ENCODE results near the gene SMIM15. TPM values are rescaled to one million over a fixed set of nuclear protein-coding genes. Genes with fewer than 3 reads are reported as not detected.

SMIM15 gene
- total and polyA plus RNA-seq, 9 donors = 17.6 to 59.3 (median 42.2) TPM

DNA sequence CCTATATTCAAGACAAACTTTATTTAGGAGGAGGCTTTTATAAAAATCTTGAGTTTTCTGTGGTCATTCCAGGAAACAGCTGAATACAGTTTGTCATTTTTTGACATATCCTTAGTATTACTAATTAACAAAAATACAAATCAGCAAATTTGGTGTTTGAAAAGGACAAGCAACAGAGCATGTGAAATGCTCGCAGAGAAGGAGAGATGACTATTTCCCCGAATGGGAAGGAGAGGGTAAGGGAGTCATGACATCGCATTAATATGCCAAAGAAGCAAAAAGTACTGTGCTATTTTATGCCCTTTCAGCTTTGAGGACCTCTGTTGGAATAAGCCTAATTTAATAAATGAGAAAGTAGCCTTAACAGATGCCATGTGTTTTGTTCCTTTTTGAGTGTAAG, 1.8 kb downstream of the SMIM15 start:
- Histone ChIP-seq H3K36me3 (no peaks in the 10 kb centered on the region), H3K27me3 (no peaks in the 10 kb centered on the region), H3K4me3 (no peak overlapping the region), H3K4me1 (ENCODE audit: insufficient read depth) (peaks cover 3% of the 10 kb centered on the region), H3K9me3 (no peaks in the 10 kb centered on the region), H3K27ac (no peak overlapping the region)
- DNase-seq = no peak
- TF ChIP-seq, protein P1, sequence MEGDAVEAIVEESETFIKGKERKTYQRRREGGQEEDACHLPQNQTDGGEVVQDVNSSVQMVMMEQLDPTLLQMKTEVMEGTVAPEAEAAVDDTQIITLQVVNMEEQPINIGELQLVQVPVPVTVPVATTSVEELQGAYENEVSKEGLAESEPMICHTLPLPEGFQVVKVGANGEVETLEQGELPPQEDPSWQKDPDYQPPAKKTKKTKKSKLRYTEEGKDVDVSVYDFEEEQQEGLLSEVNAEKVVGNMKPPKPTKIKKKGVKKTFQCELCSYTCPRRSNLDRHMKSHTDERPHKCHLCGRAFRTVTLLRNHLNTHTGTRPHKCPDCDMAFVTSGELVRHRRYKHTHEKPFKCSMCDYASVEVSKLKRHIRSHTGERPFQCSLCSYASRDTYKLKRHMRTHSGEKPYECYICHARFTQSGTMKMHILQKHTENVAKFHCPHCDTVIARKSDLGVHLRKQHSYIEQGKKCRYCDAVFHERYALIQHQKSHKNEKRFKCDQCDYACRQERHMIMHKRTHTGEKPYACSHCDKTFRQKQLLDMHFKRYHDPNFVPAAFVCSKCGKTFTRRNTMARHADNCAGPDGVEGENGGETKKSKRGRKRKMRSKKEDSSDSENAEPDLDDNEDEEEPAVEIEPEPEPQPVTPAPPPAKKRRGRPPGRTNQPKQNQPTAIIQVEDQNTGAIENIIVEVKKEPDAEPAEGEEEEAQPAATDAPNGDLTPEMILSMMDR (IDR thresholded peaks at IDR 0.05) = no peak
- TF ChIP-seq EP300 (IDR thresholded peaks at IDR 0.05) (no peak), POLR2A (IDR thresholded peaks at IDR 0.05) (no peak)
- 88 to 92% (median 91%) methylated on average over 3 of the region's 3 CpGs for WGBS, 3 donors
- intact Hi-C loops (cut with DNase I) = loop anchor here in 1 of 4 donors (5.0 kb wide), 1 partner anchor 172 kb away; the partner anchor contains the start of gene ZSWIM6

GRCh38 chr5:61159836-61160235, 2.4 kb downstream of the SMIM15 start:
- no peak for TF ChIP-seq POLR2A (IDR thresholded peaks at IDR 0.05)
- no peak for TF ChIP-seq EP300 (IDR thresholded peaks at IDR 0.05)
- TF ChIP-seq, protein P1 (IDR thresholded peaks at IDR 0.05) = no peak
- no peaks in the 10 kb centered on the region for H3K9me3 ChIP-seq
- H3K4me3 ChIP-seq = no peak overlapping the region
- H3K27me3 ChIP-seq = no peaks in the 10 kb centered on the region
- H3K27ac ChIP-seq = no peak overlapping the region
- peaks cover 3% of the 10 kb centered on the region for H3K4me1 ChIP-seq (ENCODE audit: insufficient read depth)
- 62 to 69% (median 65%) methylated on average over 4 of the region's 4 CpGs for WGBS, 3 donors
- no peak for DNase-seq
- H3K36me3 ChIP-seq = no peaks in the 10 kb centered on the region
- intact Hi-C loops (cut with DNase I) = loop anchor here in 1 of 4 donors (5.0 kb wide), 1 partner anchor 172 kb away; the partner anchor contains the start of gene ZSWIM6

- no peak for DNase-seq
- 72 to 79% (median 77%) methylated on average over 3 of the region's 3 CpGs for WGBS, 3 donors
- H3K27me3 ChIP-seq = no peaks in the 10 kb centered on the region
- TF ChIP-seq POLR2A (IDR thresholded peaks at IDR 0.05) (no peak), EP300 (IDR thresholded peaks at IDR 0.05) (no peak)
- TF ChIP-seq, protein P1 (IDR thresholded peaks at IDR 0.05) = no peak
- no peaks in the 10 kb centered on the region for H3K9me3 ChIP-seq
- H3K4me3 ChIP-seq = no peak overlapping the region
- H3K27ac ChIP-seq = no peak overlapping the region
- no peaks in the 10 kb centered on the region for H3K36me3 ChIP-seq
- H3K4me1 ChIP-seq (ENCODE audit: insufficient read depth) = peaks cover 3% of the 10 kb centered on the region
- intact Hi-C loops (cut with DNase I) = no loop called here
These were observed 3.2 kb downstream of the SMIM15 start for GRCh38 chr5:61159070-61159469.

- no peaks in the 10 kb centered on the region for H3K36me3 ChIP-seq
- no peak overlapping the region for H3K4me3 ChIP-seq
- intact Hi-C loops (cut with DNase I) = no loop called here
- TF ChIP-seq POLR2A (IDR thresholded peaks at IDR 0.05) = no peak
- TF ChIP-seq, protein P1 (IDR thresholded peaks at IDR 0.05) = no peak
- WGBS, 3 donors = 87 to 92% (median 90%) methylated on average over 2 of the region's 2 CpGs
- no peaks in the 10 kb centered on the region for H3K9me3 ChIP-seq
- H3K27me3 ChIP-seq = no peaks in the 10 kb centered on the region
- no peak for DNase-seq
- H3K27ac ChIP-seq = no peak overlapping the region
- no peaks in the 10 kb centered on the region for H3K4me1 ChIP-seq (ENCODE audit: insufficient read depth)
These were observed 10.4 kb downstream of the SMIM15 start for GRCh38 chr5:61151893-61152292.

Data from ovary (tissue), 9 donors.